ENCODE data around the gene FAM149B1. TPM values are rescaled to one million over a fixed set of nuclear protein-coding genes. Genes with fewer than 3 reads are reported as not detected.

FAM149B1 gene
- total and polyA plus RNA-seq, 9 donors, result 17.9 to 26.7 (median 22.8) TPM

- H3K4me1 ChIP-seq (ENCODE audit: control insufficient read depth, insufficient read depth, low read length), result no peaks in the 10 kb centered on the region
- H3K4me3 ChIP-seq (ENCODE audit: low read length), result no peak overlapping the region
- H3K36me3 ChIP-seq (ENCODE audit: control insufficient read depth, insufficient read depth, low read length), result peaks cover 9% of the 10 kb centered on the region
- H3K27ac ChIP-seq (ENCODE audit: low read length), result no peak overlapping the region
- H3K9me3 ChIP-seq (replicated peaks; ENCODE audit: control insufficient read depth, low read depth, low read length), result no peaks in the 10 kb centered on the region
- no peaks in the 10 kb centered on the region for H3K27me3 ChIP-seq (ENCODE audit: control insufficient read depth, insufficient read depth, low read length)
- DNase-seq, result no peak
Measured at GRCh38 chr10:73225518-73225917, 57.6 kb downstream of the FAM149B1 start.

- no peaks in the 10 kb centered on the region for H3K9me3 ChIP-seq (replicated peaks; ENCODE audit: control insufficient read depth, low read depth, low read length)
- H3K36me3 ChIP-seq (ENCODE audit: control insufficient read depth, insufficient read depth, low read length), result peaks cover 10% of the 10 kb centered on the region
- no peaks in the 10 kb centered on the region for H3K4me1 ChIP-seq (ENCODE audit: control insufficient read depth, insufficient read depth, low read length)
- DNase-seq, result no peak
- H3K27ac ChIP-seq (ENCODE audit: low read length), result no peak overlapping the region
- no peak overlapping the region for H3K4me3 ChIP-seq (ENCODE audit: low read length)
- no peaks in the 10 kb centered on the region for H3K27me3 ChIP-seq (ENCODE audit: control insufficient read depth, insufficient read depth, low read length)
Measured at GRCh38 chr10:73226663-73227062, 58.7 kb downstream of the FAM149B1 start.

- 100% methylated on average over 1 of the region's 3 CpGs for WGBS (ENCODE audit: insufficient coverage)
- H3K27me3 ChIP-seq (ENCODE audit: control insufficient read depth, insufficient read depth, low read length), result no peaks in the 10 kb centered on the region
- H3K27ac ChIP-seq (ENCODE audit: low read length), result no peak overlapping the region
- no peaks in the 10 kb centered on the region for H3K4me1 ChIP-seq (ENCODE audit: control insufficient read depth, insufficient read depth, low read length)
- DNase-seq, result no peak
- peaks cover 21% of the 10 kb centered on the region for H3K36me3 ChIP-seq (ENCODE audit: control insufficient read depth, insufficient read depth, low read length)
- no peak overlapping the region for H3K4me3 ChIP-seq (ENCODE audit: low read length)
- no peaks in the 10 kb centered on the region for H3K9me3 ChIP-seq (replicated peaks; ENCODE audit: control insufficient read depth, low read depth, low read length)
Measured at GRCh38 chr10:73228247-73228646, 60.3 kb downstream of the FAM149B1 start.

GRCh38 chr10:73229567-73229966, 61.6 kb downstream of the FAM149B1 start:
- H3K27ac ChIP-seq (ENCODE audit: low read length), result no peak overlapping the region
- peaks cover 23% of the 10 kb centered on the region for H3K36me3 ChIP-seq (ENCODE audit: control insufficient read depth, insufficient read depth, low read length)
- no peaks in the 10 kb centered on the region for H3K4me1 ChIP-seq (ENCODE audit: control insufficient read depth, insufficient read depth, low read length)
- H3K4me3 ChIP-seq (ENCODE audit: low read length), result no peak overlapping the region
- no peak for DNase-seq
- WGBS (ENCODE audit: insufficient coverage), result 80% methylated on average over 4 of the region's 6 CpGs
- no peaks in the 10 kb centered on the region for H3K27me3 ChIP-seq (ENCODE audit: control insufficient read depth, insufficient read depth, low read length)
- no peaks in the 10 kb centered on the region for H3K9me3 ChIP-seq (replicated peaks; ENCODE audit: control insufficient read depth, low read depth, low read length)

GRCh38 chr10:73232887-73233286, 65.0 kb downstream of the FAM149B1 start:
- H3K27ac ChIP-seq (ENCODE audit: low read length), result no peak overlapping the region

GRCh38 chr10:73233883-73234282, 66.0 kb downstream of the FAM149B1 start:
- no peaks in the 10 kb centered on the region for H3K9me3 ChIP-seq (replicated peaks; ENCODE audit: control insufficient read depth, low read depth, low read length)
- no peak overlapping the region for H3K4me3 ChIP-seq (ENCODE audit: low read length)
- WGBS (ENCODE audit: insufficient coverage), result no CpG with 5 or more reads among the region's 2 CpGs
- no peaks in the 10 kb centered on the region for H3K4me1 ChIP-seq (ENCODE audit: control insufficient read depth, insufficient read depth, low read length)
- no peaks in the 10 kb centered on the region for H3K27me3 ChIP-seq (ENCODE audit: control insufficient read depth, insufficient read depth, low read length)
- H3K27ac ChIP-seq (ENCODE audit: low read length), result no peak overlapping the region
- H3K36me3 ChIP-seq (ENCODE audit: control insufficient read depth, insufficient read depth, low read length), result peaks cover 52% of the 10 kb centered on the region
- no peak for DNase-seq

More at GRCh38 chr10:73232887-73233286, 65.0 kb downstream of the FAM149B1 start:
- Histone ChIP-seq H3K36me3 (ENCODE audit: control insufficient read depth, insufficient read depth, low read length) (peaks cover 48% of the 10 kb centered on the region), H3K9me3 (replicated peaks; ENCODE audit: control insufficient read depth, low read depth, low read length) (no peaks in the 10 kb centered on the region), H3K4me3 (ENCODE audit: low read length) (no peak overlapping the region), H3K4me1 (ENCODE audit: control insufficient read depth, insufficient read depth, low read length) (no peaks in the 10 kb centered on the region), H3K27me3 (ENCODE audit: control insufficient read depth, insufficient read depth, low read length) (no peaks in the 10 kb centered on the region)
- WGBS (ENCODE audit: insufficient coverage), result 77% methylated on average over 3 of the region's 8 CpGs
- DNase-seq, result no peak

GRCh38 chr10:73234695-73235094, 66.8 kb downstream of the FAM149B1 start:
- 80% methylated on average over 1 of the region's 7 CpGs for WGBS (ENCODE audit: insufficient coverage)
- H3K9me3 ChIP-seq (replicated peaks; ENCODE audit: control insufficient read depth, low read depth, low read length), result no peaks in the 10 kb centered on the region
- no peak overlapping the region for H3K27ac ChIP-seq (ENCODE audit: low read length)
- H3K4me3 ChIP-seq (ENCODE audit: low read length), result no peak overlapping the region
- H3K36me3 ChIP-seq (ENCODE audit: control insufficient read depth, insufficient read depth, low read length), result peaks cover 54% of the 10 kb centered on the region
- no peaks in the 10 kb centered on the region for H3K4me1 ChIP-seq (ENCODE audit: control insufficient read depth, insufficient read depth, low read length)
- no peak for DNase-seq
- no peaks in the 10 kb centered on the region for H3K27me3 ChIP-seq (ENCODE audit: control insufficient read depth, insufficient read depth, low read length)

GRCh38 chr10:73238990-73239566, 71.2 kb downstream of the FAM149B1 start:
- DNase-seq, result no peak
- no peaks in the 10 kb centered on the region for H3K27me3 ChIP-seq (ENCODE audit: control insufficient read depth, insufficient read depth, low read length)
- H3K4me1 ChIP-seq (ENCODE audit: control insufficient read depth, insufficient read depth, low read length), result no peaks in the 10 kb centered on the region
- no peak overlapping the region for H3K27ac ChIP-seq (ENCODE audit: low read length)
- no peak overlapping the region for H3K4me3 ChIP-seq (ENCODE audit: low read length)
- H3K9me3 ChIP-seq (replicated peaks; ENCODE audit: control insufficient read depth, low read depth, low read length), result no peaks in the 10 kb centered on the region
- WGBS (ENCODE audit: insufficient coverage), result no CpG with 5 or more reads among the region's 5 CpGs
- peaks cover 54% of the 10 kb centered on the region for H3K36me3 ChIP-seq (ENCODE audit: control insufficient read depth, insufficient read depth, low read length)

GRCh38 chr10:73239908-73240307, 72.0 kb downstream of the FAM149B1 start:
- no peak for DNase-seq
- peaks cover under 1% of the 10 kb centered on the region for H3K4me1 ChIP-seq (ENCODE audit: control insufficient read depth, insufficient read depth, low read length)
- H3K9me3 ChIP-seq (replicated peaks; ENCODE audit: control insufficient read depth, low read depth, low read length), result no peaks in the 10 kb centered on the region
- H3K27me3 ChIP-seq (ENCODE audit: control insufficient read depth, insufficient read depth, low read length), result no peaks in the 10 kb centered on the region
- H3K36me3 ChIP-seq (ENCODE audit: control insufficient read depth, insufficient read depth, low read length), result peaks cover 58% of the 10 kb centered on the region
- H3K4me3 ChIP-seq (ENCODE audit: low read length), result no peak overlapping the region
- no peak overlapping the region for H3K27ac ChIP-seq (ENCODE audit: low read length)
- WGBS (ENCODE audit: insufficient coverage), result no CpG with 5 or more reads among the region's 2 CpGs

- Histone ChIP-seq H3K4me1 (ENCODE audit: control insufficient read depth, insufficient read depth, low read length) (peaks cover 8% of the 10 kb centered on the region), H3K4me3 (ENCODE audit: low read length) (no peak overlapping the region), H3K9me3 (replicated peaks; ENCODE audit: control insufficient read depth, low read depth, low read length) (no peaks in the 10 kb centered on the region), H3K27ac (ENCODE audit: low read length) (no peak overlapping the region), H3K36me3 (ENCODE audit: control insufficient read depth, insufficient read depth, low read length) (peaks cover 37% of the 10 kb centered on the region), H3K27me3 (ENCODE audit: control insufficient read depth, insufficient read depth, low read length) (no peaks in the 10 kb centered on the region)
- DNase-seq, result no peak
- 58% methylated on average over 2 of the region's 8 CpGs for WGBS (ENCODE audit: insufficient coverage)
Measured at GRCh38 chr10:73244866-73245477, 77.1 kb downstream of the FAM149B1 start.

- Histone ChIP-seq H3K9me3 (replicated peaks; ENCODE audit: control insufficient read depth, low read depth, low read length) (no peaks in the 10 kb centered on the region), H3K4me1 (ENCODE audit: control insufficient read depth, insufficient read depth, low read length) (peaks cover 10% of the 10 kb centered on the region), H3K36me3 (ENCODE audit: control insufficient read depth, insufficient read depth, low read length) (peaks cover 42% of the 10 kb centered on the region), H3K27ac (ENCODE audit: low read length) (peak overlapping the region; percentile 90), H3K4me3 (ENCODE audit: low read length) (peak overlapping the region; percentile 86), H3K27me3 (ENCODE audit: control insufficient read depth, insufficient read depth, low read length) (no peaks in the 10 kb centered on the region)
- no CpG with 5 or more reads among the region's 8 CpGs for WGBS (ENCODE audit: insufficient coverage)
- DNase-seq, result no peak
Measured at GRCh38 chr10:73246322-73246645, 78.4 kb downstream of the FAM149B1 start.

Measured in muscle of leg (tissue), 11 donors.